A673 (cell line): ENCODE results near the gene ABCA7.
A peak's percentile ranks its signal among the peaks of the same experiment; 100 is the strongest.

Experiments
- EZH2 ChIP-seq: fragments of 200-600 bp; sonication (generic); IDR thresholded peaks from 2 replicates; pipeline ENCODE4 v1.6.1; 2017; ENCODE audit warnings: borderline replicate concordance, low read depth, mild to moderate bottlenecking, mixed read lengths, antibody characterized with exemption, low read length; ENCODE audit not compliant: poor library complexity, severe bottlenecking
- TF ChIP-seq, protein P1 (sequence below): fragments of 300-800, 200-600 bp; sonication (generic); conservative IDR thresholded peaks from 2 replicates; pipeline ENCODE4 v1.5.1; 2017; ENCODE audit warnings: low read depth, mild to moderate bottlenecking, antibody characterized with exemption, low read length, moderate library complexity, mixed read lengths

DNA sequence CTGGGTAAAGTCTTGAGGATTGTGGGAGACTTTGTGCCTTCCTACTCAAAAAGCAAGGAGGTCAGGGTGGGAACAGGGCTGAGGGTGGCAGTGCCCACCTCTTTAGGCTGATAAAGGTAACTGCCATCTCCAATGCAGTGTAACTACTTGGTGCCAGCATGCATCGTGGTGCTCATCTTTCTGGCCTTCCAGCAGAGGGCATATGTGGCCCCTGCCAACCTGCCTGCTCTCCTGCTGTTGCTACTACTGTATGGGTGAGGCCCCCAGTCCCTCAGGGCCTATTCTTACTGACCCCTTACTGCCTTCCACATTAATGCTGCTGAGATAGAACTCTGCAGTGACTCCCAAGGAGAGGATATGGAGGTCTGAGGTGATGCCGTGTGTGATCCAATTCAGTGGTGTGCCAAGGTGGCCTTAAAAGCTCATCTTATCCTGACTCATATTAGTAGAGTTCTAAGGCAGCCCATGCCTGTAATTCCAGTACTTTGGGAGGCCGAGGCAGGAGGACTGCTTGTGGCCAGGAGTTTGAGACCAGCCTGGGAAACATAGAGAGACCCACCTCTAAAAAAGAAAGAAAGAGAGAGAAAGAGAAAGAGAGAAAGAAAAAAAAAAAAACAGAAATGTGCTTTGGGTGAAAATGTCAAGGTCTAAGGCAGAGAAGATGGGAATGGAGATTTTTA, 17.4 kb downstream of the ABCA7 start:
- TF ChIP-seq, protein P1, sequence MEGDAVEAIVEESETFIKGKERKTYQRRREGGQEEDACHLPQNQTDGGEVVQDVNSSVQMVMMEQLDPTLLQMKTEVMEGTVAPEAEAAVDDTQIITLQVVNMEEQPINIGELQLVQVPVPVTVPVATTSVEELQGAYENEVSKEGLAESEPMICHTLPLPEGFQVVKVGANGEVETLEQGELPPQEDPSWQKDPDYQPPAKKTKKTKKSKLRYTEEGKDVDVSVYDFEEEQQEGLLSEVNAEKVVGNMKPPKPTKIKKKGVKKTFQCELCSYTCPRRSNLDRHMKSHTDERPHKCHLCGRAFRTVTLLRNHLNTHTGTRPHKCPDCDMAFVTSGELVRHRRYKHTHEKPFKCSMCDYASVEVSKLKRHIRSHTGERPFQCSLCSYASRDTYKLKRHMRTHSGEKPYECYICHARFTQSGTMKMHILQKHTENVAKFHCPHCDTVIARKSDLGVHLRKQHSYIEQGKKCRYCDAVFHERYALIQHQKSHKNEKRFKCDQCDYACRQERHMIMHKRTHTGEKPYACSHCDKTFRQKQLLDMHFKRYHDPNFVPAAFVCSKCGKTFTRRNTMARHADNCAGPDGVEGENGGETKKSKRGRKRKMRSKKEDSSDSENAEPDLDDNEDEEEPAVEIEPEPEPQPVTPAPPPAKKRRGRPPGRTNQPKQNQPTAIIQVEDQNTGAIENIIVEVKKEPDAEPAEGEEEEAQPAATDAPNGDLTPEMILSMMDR: peak; percentile 28; the same call in 1 of the 2 replicates
- no peak for TF ChIP-seq EZH2
